ENCODE measurements around the gene NOP53. TPM values are rescaled to one million over a fixed set of nuclear protein-coding genes. Genes with fewer than 3 reads are reported as not detected.
"Not testable (repeated sequence)": the region's sequence is repeated elsewhere in the genome, so short reads cannot be mapped to it uniquely, and the experiment has no call there.

Gene NOP53
- total and polyA plus RNA-seq, 4 donors, result 25.8 to 85.5 (median 38.6) TPM

DNA sequence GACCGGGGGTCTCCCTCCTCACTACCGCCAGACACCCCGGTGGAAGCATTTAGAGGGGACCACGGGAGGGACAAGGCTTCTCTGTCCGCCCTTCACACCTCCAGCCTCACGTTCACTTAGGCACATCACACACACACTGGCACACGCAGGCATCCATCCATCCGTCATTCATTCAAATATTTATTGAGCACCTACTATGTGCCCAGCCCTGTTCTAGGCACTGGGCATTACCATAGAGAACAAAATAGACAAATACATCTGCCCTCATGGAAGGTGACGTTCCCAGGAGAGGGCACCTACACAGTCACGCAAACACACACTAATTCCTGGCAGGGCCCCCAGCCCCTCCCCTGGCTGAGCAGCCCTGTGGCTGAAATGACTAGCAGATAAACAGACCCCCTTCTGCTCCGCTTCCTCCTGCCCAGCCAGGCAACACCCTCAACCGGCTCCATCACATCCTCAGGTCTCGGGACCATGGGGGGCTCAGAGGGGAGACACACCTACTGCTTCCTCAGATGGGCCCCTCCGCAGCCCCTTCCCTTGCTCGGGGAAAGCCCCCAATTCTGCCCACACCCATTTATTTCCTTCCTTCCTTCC, 3.7 kb upstream of the NOP53 start:
- no peaks in the 10 kb centered on the region for H3K36me3 ChIP-seq (ENCODE audit: control insufficient read depth in 4 of 4, insufficient read depth in 3 of 4, low read depth in 1 of 4, low read length in 3 of 4)
- no peaks in the 10 kb centered on the region for H3K9me3 ChIP-seq (ENCODE audit: control insufficient read depth in 4 of 4, low read length in 3 of 4)
- peaks cover under 1 to 16% (median 8%) of the 10 kb centered on the region in 4 donors for H3K4me1 ChIP-seq (ENCODE audit: control insufficient read depth in 4 of 4, insufficient read depth in 4 of 4, low read length in 3 of 4)
- TF ChIP-seq SP1 (IDR thresholded peaks at IDR 0.05) (no peak), HNF4A (conservative IDR thresholded peaks at IDR 0.05) (no peak), FOXA2 (IDR thresholded peaks at IDR 0.05) (no peak), NR2F2 (IDR thresholded peaks at IDR 0.05) (no peak), RXRA (IDR thresholded peaks at IDR 0.05) (no peak), TAF1 (conservative IDR thresholded peaks at IDR 0.05) (no peak), YY1 (IDR thresholded peaks at IDR 0.05) (no peak), RAD21 (IDR thresholded peaks at IDR 0.05) (no peak), FOXA1 (IDR thresholded peaks at IDR 0.05) (no peak), EGR1 (IDR thresholded peaks at IDR 0.05; ENCODE audit: low read depth in 2 of 2) (no peak)
- TF ChIP-seq, protein P1, sequence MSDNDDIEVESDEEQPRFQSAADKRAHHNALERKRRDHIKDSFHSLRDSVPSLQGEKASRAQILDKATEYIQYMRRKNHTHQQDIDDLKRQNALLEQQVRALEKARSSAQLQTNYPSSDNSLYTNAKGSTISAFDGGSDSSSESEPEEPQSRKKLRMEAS (IDR thresholded peaks at IDR 0.05), result no peak
- no peak overlapping the region for H3K9ac ChIP-seq (ENCODE audit: low read depth in 1 of 2, low read length in 2 of 2)
- no peak overlapping the region for H3K4me3 ChIP-seq (ENCODE audit: low read depth in 1 of 3, low read length in 3 of 3)
- WGBS, result 82% methylated on average over 15 of the region's 15 CpGs
- peak overlapping the region in 1 of 2 donors; percentile 65 for H3K27ac ChIP-seq (ENCODE audit: low read depth in 1 of 2, low read length in 2 of 2)
- no peaks in the 10 kb centered on the region for H3K27me3 ChIP-seq (ENCODE audit: control insufficient read depth in 4 of 4, insufficient read depth in 4 of 4, low read length in 3 of 4)
- DNase-seq (ENCODE audit: low spot score), result no peak

DNA sequence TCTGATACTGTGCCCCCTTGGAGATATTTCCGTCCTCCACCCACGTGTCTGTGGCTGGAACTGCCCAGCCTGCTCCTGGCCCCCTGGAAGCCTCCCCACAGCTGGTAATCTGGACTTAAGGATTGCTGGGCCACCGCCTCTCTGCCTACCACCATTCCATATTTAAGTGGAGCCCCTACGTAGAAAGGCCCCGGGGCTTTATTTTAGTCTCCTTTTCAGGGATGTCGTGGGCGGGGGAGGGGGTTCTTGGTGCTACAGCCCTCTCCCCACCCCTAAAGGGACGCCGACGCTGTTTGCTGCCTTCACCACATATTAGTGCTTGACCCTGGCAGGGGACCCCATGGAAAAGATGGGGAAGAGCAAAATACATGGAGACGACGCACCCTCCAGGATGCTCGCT, 2.7 kb upstream of the NOP53 start:
- 64% methylated on average over 13 of the region's 13 CpGs for WGBS
- Histone ChIP-seq H3K36me3 (ENCODE audit: control insufficient read depth in 4 of 4, insufficient read depth in 3 of 4, low read depth in 1 of 4, low read length in 3 of 4) (peaks cover 0 to 3% (median 2%) of the 10 kb centered on the region in 4 donors), H3K27me3 (ENCODE audit: control insufficient read depth in 4 of 4, insufficient read depth in 4 of 4, low read length in 3 of 4) (no peaks in the 10 kb centered on the region), H3K27ac (ENCODE audit: low read depth in 1 of 2, low read length in 2 of 2) (peak overlapping the region; percentile 65 to 89), H3K9me3 (ENCODE audit: control insufficient read depth in 4 of 4, low read length in 3 of 4) (no peaks in the 10 kb centered on the region), H3K4me1 (ENCODE audit: control insufficient read depth in 4 of 4, insufficient read depth in 4 of 4, low read length in 3 of 4) (peaks cover 5 to 20% (median 11%) of the 10 kb centered on the region in 4 donors), H3K9ac (ENCODE audit: low read depth in 1 of 2, low read length in 2 of 2) (peak overlapping the region in 1 of 2 donors; percentile 45), H3K4me3 (ENCODE audit: low read depth in 1 of 3, low read length in 3 of 3) (no peak overlapping the region)
- DNase-seq (ENCODE audit: low spot score), result no peak
- TF ChIP-seq HNF4G (IDR thresholded peaks at IDR 0.05) (no peak), FOXA2 (IDR thresholded peaks at IDR 0.05) (no peak), YY1 (IDR thresholded peaks at IDR 0.05) (no peak), RAD21 (IDR thresholded peaks at IDR 0.05) (no peak), EGR1 (IDR thresholded peaks at IDR 0.05; ENCODE audit: low read depth in 2 of 2) (no peak), NR2F2 (IDR thresholded peaks at IDR 0.05) (no peak), SP1 (IDR thresholded peaks at IDR 0.05) (no peak), RXRA (IDR thresholded peaks at IDR 0.05) (no peak)
- TF ChIP-seq, protein P2, sequence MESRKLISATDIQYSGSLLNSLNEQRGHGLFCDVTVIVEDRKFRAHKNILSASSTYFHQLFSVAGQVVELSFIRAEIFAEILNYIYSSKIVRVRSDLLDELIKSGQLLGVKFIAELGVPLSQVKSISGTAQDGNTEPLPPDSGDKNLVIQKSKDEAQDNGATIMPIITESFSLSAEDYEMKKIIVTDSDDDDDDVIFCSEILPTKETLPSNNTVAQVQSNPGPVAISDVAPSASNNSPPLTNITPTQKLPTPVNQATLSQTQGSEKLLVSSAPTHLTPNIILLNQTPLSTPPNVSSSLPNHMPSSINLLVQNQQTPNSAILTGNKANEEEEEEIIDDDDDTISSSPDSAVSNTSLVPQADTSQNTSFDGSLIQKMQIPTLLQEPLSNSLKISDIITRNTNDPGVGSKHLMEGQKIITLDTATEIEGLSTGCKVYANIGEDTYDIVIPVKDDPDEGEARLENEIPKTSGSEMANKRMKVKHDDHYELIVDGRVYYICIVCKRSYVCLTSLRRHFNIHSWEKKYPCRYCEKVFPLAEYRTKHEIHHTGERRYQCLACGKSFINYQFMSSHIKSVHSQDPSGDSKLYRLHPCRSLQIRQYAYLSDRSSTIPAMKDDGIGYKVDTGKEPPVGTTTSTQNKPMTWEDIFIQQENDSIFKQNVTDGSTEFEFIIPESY (IDR thresholded peaks at IDR 0.05), result no peak
- TF ChIP-seq, protein P3, sequence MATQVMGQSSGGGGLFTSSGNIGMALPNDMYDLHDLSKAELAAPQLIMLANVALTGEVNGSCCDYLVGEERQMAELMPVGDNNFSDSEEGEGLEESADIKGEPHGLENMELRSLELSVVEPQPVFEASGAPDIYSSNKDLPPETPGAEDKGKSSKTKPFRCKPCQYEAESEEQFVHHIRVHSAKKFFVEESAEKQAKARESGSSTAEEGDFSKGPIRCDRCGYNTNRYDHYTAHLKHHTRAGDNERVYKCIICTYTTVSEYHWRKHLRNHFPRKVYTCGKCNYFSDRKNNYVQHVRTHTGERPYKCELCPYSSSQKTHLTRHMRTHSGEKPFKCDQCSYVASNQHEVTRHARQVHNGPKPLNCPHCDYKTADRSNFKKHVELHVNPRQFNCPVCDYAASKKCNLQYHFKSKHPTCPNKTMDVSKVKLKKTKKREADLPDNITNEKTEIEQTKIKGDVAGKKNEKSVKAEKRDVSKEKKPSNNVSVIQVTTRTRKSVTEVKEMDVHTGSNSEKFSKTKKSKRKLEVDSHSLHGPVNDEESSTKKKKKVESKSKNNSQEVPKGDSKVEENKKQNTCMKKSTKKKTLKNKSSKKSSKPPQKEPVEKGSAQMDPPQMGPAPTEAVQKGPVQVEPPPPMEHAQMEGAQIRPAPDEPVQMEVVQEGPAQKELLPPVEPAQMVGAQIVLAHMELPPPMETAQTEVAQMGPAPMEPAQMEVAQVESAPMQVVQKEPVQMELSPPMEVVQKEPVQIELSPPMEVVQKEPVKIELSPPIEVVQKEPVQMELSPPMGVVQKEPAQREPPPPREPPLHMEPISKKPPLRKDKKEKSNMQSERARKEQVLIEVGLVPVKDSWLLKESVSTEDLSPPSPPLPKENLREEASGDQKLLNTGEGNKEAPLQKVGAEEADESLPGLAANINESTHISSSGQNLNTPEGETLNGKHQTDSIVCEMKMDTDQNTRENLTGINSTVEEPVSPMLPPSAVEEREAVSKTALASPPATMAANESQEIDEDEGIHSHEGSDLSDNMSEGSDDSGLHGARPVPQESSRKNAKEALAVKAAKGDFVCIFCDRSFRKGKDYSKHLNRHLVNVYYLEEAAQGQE (IDR thresholded peaks at IDR 0.05), result no peak
- TF ChIP-seq, protein P1 (IDR thresholded peaks at IDR 0.05), result no peak

DNA sequence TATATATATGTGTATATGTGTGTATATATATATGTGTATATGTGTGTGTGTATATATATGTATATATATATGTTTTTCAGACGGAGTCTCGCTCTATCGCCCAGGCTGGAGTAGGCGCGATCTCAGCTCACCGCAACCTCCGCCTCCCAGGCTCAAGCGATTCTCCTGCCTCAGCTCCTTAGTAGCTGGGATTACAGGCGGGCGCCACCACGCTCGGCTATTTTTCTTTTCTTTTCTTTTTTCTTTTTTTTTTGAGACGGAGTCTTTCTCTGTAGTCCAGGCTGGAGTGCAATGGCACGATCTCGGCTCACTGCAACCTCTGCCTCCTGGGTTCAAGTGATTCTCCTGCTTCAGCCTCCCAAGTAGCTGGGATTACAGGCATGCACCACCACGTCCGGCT, 783 bp downstream of the NOP53 start:
- Histone ChIP-seq H3K4me3 (ENCODE audit: low read depth in 1 of 3, low read length in 3 of 3) (peak overlapping the region in 2 of 3 donors; percentile 60 to 80), H3K4me1 (ENCODE audit: control insufficient read depth in 4 of 4, insufficient read depth in 4 of 4, low read length in 3 of 4) (peaks cover 5 to 20% (median 11%) of the 10 kb centered on the region in 4 donors), H3K36me3 (ENCODE audit: control insufficient read depth in 4 of 4, insufficient read depth in 3 of 4, low read depth in 1 of 4, low read length in 3 of 4) (peaks cover 12 to 26% (median 17%) of the 10 kb centered on the region in 4 donors)
- WGBS, result 76% methylated on average over 17 of the region's 17 CpGs
- not testable (repeated sequence) for H3K9me3 ChIP-seq (ENCODE audit: control insufficient read depth in 4 of 4, low read length in 3 of 4); H3K9ac ChIP-seq (ENCODE audit: low read depth in 1 of 2, low read length in 2 of 2); H3K27ac ChIP-seq (ENCODE audit: low read depth in 1 of 2, low read length in 2 of 2); H3K27me3 ChIP-seq (ENCODE audit: control insufficient read depth in 4 of 4, insufficient read depth in 4 of 4, low read length in 3 of 4); DNase-seq (ENCODE audit: low spot score)
